NCI-H69 (cell line): ENCODE measurements around the gene NEDD4L.

Experiments
- DNase-seq: peaks from one replicate; lab custom pipeline; 2025; lab: John Stamatoyannopoulos, UW

NEDD4L gene

DNA sequence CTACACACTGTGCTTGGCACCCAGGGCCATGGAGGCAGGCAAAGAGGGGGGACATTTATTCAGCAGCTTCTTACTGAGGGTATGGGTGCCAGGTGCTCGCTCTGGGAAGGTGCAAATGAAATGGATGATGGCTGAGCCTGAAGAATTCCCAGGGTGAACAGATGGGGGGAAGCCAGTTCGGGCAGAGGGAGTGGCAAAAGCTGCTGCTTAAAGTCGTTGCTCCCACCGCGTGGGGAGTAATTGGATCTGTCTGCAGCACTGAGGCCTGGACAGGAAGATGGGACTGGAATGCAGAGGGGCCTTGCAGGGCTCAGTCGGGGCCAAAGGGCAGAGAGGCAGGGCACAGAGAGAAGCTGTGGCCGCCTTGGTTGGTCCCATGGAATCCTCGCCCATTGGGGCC, 51.2 kb downstream of the NEDD4L start:
- peak; percentile 74 for DNase-seq

DNA sequence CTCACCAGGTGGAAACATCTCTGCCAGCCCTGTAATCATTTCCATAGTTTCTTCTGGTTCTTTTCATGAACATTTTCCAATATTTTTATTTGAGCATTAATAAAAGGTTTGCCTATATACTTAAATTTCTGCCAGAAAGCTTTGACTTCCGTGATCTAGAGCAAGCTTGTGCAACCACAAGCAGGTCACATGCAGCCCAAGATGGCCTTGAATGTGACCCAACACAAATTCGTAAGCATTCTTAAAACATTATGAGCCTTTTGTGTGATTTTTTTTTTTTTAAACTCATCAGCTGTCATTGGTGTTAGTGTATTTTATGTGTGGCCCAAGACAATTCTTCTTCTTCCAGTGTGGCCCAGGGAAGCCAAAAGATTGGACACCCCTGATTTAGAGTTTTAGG, 51.6 kb downstream of the NEDD4L start:
- no peak for DNase-seq

DNA sequence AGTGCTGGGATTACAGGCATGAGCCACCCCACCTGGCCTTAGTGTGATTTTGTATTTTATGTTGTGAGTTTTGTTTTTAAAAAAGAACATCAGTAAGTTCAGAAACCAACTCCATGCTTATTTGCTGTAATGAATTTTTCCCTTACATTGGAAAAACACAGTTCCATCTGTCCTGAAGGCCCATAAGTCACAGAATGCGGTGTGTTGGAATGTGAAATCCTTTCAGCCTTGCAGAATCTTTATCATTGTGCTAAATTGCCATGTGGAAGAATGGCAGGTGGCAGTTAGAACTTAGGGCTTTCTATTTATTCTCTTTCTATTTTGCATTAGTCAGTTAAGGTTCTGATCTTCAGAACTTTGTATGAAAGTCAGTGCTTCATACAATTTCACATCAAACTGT, 52.6 kb downstream of the NEDD4L start:
- DNase-seq, result no peak

DNA sequence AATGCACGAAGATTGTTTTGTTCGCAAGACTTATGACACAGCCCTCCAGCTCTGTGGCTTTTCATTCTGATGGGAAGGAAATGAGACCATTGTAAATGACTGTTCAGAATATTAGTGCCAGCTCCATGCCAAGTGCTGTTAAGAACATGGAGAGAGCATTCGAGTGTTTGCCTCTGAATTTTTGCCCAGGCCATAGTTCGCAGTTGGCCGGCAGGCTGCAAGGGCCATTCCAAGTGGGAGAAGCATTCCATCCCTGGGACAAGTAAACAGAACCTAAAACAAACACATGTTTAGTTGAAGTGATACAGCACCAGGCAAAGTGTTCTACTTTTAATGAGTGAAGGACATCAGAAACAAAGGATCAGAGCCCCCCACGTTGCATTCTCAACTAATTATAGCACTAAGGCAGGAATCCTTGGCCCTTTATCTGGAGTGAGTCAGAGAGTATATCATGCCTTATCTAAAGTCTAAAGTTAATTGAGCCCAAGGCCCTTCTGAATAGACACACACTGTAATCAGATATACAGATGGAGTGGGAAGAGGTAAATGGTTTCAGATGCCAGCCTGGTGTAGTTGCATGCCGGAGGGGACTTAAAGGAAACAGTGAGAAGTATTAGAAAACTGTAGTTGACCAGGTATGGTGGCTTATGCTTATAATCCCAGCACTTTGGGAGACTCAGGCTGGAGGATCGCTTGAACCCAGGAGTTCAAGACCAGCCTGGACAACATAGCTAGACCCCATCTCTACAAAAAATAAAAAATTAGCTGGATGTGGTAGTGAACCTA, 53.3 kb downstream of the NEDD4L start:
- DNase-seq, result peak; percentile 48

DNA sequence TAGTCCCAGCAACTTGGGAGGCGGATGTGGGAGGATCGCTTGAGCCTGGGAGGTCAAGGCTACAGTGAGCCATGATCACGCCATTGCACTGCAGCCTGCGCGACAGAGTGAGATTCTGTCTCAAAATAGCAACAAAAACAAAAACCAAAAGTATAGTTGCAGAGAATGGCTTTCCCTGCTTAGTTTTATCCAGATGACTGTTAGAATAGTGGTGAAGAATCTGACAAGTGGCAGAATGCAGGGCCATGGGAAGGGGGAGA, 53.8 kb downstream of the NEDD4L start:
- no peak for DNase-seq

DNA sequence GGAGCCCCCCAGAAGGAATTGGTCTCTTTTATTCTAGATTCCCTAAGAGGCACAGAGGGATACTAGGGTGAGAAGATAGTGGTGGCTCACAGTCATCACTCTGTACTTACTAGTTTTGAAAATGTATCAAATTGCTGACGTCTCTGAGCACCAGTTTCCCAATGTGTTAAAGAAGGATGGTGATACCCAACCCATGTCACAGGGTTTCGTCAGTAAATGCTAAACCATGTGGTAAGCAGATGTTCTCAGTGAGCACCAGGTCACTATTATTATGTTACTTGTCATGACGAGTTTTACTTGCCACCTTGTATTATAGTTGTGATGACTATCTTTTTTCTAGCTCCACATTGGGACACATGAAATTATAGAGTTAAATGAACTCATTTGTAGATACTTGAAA, 54.7 kb downstream of the NEDD4L start:
- peak; percentile 42 for DNase-seq

DNA sequence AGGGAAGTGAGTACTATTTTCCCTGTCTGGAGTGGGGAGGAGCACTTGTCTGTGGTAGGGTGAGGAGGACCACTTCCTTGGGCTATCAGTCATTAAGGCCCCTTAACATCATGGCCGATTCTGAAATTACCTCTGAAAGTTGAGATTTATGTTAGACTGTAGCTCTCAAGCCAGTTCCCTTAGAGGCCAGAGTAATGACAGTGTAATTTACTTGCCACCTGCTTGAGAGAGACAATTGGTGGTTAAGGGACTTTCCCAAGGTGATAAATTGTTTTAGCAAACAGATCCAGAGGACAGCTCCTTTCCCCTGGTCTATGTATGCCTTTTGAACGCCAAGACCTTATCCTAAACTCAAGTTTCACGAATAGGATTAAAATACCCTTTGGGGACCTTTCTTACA, 56.1 kb downstream of the NEDD4L start:
- peak; percentile 95 for DNase-seq

DNA sequence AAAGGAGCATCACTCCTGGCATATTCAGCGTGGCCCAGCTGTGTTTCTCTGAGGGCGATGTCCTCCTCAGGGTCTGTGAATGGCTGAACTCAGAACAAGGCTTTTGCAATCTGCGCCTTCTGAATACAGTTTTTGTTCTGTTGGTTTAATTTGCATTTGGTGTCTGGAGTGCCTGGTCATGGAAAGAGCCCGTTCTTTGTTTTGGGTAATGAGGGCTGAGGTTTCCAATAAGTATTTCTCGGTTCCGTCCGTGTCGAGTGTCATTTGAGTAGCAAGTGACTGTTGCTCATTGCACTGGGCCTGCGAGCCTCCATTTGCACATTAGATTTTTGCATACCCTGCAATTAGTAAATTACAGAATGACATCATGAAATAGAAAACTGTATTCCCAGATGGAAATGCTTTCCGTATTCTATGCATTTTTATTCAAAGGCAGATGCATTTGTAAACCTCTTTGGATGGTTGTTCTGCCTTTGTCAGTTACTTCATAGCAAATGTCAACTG, 57.3 kb downstream of the NEDD4L start:
- DNase-seq, result peak; percentile 95

DNA sequence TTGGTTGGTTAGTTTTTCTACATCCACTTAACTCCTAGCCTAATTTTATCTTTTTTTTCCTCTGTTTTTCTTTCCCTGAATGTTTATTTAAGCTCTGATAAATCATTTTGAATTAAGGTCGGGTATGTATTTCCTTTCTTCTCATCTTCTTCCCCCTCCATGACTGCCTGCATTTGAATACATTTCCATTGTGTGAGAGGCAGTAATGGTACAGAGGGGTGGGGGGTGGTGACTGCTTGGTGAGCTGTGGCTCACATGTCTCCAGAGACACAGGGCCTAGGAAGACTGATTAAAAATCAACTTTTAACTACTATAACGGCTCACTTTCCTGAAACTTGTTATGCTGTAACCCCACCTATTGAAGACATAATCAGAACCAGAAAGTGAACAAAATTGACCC, 58.0 kb downstream of the NEDD4L start:
- peak; percentile 81 for DNase-seq

DNA sequence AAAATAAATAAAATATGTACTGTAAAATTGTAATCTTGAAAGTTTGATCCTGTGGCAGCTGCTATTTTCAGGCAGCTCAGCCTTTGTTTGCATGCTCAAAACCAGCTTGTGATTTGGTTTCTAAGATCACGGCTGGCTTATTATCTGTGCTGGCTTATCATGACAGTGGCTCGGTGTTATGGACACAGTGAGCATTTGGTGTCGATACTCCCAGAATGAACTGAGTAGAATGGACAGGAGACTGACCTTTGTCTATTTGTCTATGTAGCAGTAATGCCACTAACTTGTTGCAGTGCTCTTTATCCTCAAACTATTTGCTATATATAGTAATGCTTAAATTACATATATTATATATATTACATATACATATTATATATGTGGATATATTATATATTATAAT, 58.8 kb downstream of the NEDD4L start:
- peak; percentile 63 for DNase-seq

DNA sequence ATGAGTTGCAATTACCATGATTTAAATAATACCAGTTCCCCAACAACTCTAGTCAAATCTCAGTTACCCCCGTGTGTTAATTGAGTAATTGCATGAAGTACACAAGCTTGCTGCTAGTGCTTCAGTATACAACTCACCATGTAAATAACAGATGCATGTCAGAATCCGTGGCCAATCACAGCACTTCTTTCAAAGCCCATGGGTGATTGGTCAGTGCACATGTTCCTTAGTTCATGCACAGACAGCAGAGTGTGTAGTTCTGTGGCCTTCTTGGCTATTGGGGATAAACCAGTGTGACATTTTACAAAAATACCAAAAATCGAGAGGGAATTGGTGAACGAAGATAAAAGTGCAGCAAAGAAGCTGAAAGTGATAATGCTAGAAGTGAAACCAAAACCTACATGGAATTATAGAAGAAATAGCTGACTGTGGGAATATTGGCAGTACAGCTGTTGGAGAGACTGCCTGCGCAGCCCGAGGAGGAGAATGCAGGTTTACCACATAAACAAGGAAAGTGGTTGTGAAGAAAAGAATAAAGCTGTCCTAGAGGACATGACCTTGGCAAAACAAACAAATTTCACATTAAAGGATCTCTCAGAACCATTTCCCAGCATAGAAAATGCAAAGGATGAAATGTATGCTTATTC, 59.4 kb downstream of the NEDD4L start:
- DNase-seq, result peak; percentile 62

DNA sequence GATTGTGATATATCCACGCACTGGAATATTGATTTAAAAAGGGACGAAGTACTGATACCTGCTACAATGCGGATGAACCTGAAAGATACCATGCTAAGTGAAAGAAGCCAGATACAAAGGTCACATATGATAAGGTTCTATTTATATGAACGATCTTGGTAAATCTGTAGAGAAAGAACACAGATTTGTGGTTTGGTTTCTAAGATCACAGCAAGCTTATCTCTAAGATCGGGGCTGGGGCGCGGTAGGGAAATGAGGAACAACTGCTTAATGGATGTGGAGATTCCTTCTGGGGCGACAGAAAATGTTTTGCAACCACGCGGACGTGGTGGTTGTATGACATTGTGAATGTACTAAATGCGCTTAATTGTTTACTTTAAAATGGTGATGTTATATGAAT, 60.1 kb downstream of the NEDD4L start:
- DNase-seq, result no peak

DNA sequence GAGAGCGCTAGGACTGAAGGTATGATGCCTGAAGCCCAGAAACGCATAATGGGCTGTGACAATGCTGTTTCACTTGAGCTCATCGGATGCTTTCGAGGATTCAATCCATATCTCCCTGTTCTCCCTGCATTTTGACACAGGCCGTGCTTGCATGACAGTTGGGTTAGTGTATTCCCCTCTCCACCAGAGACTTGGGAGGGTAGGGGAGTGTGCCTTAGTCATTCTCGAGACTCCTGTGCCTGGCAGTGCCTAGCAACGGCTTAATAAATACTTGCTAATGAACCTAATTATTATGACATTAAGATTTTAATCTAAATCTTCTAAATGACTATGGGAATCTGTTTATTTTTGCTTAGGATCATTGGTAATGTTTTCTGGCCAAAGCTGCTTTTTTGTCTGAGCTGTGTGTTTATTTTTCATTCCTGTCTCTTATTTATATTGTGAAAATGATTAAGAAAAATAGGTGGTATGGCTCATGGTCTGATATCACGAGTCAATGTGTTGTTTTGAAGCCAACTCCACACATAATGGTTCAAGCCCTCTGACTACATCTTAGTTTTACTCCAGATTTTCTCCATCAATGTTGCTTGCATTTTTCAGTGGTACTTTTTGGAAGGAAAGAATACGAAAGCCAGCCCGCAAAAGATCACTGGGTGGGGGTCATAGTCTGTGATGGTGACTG, 61.3 kb downstream of the NEDD4L start:
- DNase-seq, result peak; percentile 27

DNA sequence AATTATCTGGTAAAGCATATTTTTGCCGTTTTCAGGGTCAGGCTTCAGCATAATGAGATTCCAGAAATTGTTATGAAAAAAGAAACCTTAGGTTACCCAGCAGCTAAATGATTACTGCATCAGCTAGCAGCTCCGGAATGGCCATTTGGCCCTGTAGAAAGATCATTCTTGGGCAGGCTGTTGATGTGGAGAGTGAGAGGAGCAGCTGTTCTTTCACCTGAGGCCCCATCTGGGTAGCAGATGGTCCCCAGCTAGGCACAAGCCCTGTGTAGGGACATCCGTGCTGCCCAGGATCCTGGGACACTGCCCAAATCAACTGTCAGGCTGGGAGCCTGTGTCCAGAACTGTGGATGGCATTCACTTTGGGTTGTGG, 61.8 kb downstream of the NEDD4L start:
- DNase-seq, result peak; percentile 87

DNA sequence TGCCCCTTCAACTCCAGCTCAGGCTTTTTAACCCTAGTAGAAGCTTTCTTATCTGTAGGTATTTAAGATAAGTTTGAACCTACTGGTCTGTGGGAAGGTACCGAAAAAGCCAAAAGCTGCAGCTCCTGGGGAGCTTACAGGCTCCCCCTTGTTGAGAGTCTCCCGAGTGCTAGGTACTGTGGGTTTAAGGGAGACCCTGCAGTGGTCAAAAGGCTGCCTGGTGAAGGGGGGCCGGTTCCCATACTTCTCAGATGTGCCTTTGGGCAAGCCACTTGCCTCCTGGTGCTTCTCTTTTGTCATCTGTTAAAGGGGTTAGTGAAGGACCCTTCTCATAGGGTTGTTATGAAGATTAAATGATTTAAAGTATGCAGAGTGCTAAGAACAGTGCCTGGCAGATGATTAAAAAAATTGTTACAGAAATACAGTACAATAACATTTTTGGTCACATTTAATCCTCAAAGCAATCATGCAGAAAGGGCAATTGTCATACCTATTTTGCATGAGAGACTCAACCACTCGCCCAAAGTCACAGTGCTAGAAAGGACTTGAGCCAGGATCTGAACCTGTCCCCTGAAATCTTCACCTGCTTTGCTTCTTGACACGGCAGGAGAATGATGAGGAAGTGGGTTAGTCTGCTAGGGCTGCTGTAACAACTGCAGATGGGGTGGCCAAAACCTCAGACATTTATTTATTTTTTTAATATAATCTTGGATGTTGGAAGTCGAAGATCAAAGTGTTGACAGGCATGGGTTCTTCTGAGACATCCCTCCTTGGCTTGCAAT, 62.5 kb downstream of the NEDD4L start:
- DNase-seq, result no peak

DNA sequence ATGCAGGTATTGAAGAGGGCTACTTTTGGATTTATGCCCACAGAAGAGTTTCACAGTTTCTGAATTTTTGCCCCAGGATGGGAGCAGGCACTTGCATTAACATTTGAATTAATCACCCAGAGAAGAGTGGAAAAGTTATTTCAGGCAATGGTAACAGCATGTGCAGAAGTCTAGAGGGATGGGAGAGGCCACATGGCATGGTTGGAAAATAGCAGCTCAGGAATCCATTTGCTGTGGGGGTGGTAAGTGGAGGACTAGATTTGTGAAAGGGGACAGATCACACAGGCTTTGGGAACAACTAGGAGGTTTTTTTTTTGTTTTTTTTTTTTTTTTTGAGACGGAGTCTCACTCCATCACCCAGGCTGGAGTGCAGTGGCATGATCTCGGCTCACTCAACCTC, 65.2 kb downstream of the NEDD4L start:
- DNase-seq, result no peak

DNA sequence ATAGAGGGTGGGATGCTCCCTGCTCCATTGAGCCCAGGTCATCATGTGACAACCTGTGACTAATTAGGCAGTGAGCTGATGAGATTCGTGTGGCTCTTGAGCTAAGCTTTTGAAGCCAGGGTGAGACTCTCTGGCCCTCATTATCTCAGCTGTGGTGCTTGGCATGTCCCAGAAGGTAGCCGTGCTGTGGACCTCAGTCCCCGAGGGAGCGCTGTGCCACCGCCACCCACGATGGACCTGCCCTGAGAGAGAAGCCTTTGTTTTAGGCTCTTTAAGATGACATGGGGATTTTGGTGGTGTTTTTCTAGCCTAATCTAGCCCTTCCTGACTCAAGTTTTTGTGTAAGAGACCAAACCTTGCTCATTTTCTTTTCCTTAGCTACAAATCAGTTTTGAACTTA, 66.4 kb downstream of the NEDD4L start:
- no peak for DNase-seq

DNA sequence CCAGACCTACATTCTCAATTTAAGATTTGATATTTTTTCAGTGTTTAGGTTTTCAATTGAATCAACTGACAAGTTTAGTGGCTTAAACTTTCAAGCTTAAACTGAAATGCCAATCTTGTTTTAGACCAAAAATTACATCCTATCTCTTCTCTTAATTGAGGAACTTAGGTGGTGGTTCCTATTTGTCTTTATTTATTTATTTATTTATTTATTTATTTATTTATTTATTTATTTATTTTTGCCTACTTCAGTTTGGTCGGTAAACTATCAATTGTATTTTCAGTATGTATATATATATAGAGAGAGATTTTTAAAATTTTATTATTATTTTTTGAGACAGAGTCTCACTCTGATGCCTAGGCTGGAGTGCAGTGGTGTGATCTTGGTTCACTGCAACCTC, 68.1 kb downstream of the NEDD4L start:
- no peak for DNase-seq

DNA sequence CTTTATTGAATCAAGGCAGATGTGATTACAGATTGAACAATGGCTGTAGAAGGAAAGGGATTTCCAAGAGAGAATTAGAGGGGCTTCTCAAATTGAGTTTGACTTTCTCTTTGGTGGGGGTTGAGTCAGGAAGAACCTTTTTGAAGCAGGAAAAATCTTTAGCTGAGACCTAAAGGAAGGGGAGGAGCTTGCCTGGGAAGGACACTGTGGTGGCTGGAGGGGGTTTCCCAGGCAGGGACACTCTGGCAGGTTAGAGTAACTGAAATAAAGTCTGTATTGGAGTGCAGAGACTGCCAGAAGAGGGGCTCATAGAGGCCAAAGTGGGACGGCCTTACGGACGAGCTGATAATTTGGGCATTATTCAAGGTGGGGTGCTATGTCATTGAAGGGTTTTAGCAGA, 69.3 kb downstream of the NEDD4L start:
- DNase-seq, result no peak

DNA sequence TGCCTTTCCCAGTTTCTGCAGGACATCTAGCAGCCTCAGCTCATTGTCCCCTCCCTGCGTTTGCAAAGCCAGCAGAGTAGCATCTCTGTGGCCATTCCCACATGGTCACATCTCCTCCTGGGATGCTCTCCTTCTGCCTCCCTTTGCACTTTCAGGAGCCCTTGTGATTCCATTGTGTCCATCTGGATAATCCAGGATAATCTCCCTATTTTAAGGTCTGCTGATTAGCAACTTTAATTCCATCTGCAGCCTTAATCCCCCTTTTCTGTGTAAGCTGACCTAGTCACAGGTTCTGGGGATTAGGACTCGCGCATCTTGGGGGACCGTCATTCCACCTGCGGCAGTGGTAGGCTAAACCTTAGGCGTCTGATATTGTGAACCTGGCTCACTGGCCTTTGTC, 70.7 kb downstream of the NEDD4L start:
- DNase-seq, result no peak

DNA sequence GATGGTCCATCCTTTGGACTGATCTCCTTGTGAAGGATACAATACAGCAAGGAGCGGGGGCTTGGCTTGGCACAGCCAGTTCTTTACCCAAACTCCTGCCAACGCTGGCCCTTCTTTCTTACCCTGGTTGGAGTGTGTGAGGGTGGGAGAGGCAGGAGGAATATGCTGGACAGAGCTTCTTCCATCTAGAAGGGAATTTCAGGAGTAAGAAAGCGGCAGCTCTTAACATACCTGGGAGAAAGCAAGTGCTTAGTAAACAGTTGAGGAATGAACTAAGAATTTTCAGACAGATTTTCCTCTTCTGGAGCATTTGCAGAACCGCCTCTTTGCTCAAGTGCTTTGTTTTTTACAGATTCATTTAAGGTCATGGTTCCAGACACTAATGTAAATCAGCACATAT, 72.8 kb downstream of the NEDD4L start:
- no peak for DNase-seq

DNA sequence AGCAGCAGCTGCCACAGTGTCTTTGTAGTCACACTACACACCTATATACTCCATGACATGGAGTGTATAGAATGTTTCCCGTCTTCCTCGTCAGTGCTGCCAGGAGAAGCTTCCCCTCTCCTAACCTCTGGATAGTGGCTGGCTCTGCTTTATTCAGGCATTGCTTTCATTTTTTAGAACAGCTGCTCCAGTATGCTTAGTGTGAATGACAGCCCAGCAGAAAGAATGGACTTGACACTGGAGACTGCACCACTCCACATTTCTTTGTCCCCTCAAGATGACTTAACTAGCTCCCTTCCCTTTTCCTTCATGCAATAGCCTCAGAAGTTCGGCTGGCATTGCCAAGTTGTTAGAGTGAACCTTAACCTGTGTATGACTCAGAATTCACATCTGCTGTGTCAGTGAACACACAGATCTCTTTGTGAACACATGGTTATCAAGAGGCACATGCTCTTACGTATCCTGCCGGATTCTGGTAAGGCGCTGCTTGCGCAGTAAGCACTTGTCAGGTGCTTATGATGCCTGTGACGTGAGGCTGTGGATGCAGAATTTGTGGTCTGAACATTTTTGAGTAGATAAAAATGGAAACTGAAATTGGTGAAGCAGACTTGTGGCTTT, 73.9 kb downstream of the NEDD4L start:
- peak; percentile 89 for DNase-seq
